BE2C (cell line): ENCODE results near the gene KCNK13. TPM values are rescaled to one million over a fixed set of nuclear protein-coding genes. Genes with fewer than 3 reads are reported as not detected.
"Not testable (repeated sequence)": the region's sequence is repeated elsewhere in the genome, so short reads cannot be mapped to it uniquely, and the experiment has no call there.

Experiments used
- DNase-seq: peaks from one replicate; pipeline ENCODE4 v3.0.0-alpha.2; 2020
- H3K27me3 ChIP-seq: fragments of 250-450 bp; sonication (Bioruptor Pico); 2 replicates; pipeline ENCODE4 v1.5.1; 2020; ENCODE audit warnings: mild to moderate bottlenecking
- H3K36me3 ChIP-seq: fragments of 250-450 bp; sonication (Bioruptor Pico); 2 replicates; pipeline ENCODE4 v1.5.1; 2020; ENCODE audit warnings: mild to moderate bottlenecking
- H3K4me1 ChIP-seq: fragments of 250-450 bp; sonication (Bioruptor Pico); 2 replicates; pipeline ENCODE4 v1.5.1; 2020
- H3K4me3 ChIP-seq: 2 replicates; pipeline ENCODE4 v1.5.1; 2011; ENCODE audit warnings: low read depth, low read length
- H3K9me3 ChIP-seq: fragments of 250-450 bp; sonication (Bioruptor Pico); 2 replicates; pipeline ENCODE4 v1.5.1; 2020
- polyA plus RNA-seq: library from polyadenylated mRNA; unstranded; fragments of >200 nt; gene quantifications from one replicate; pipeline ENCODE4 v1.2.1, GENCODE V29; 2012; ENCODE audit warnings: low read depth, missing spikeins; ENCODE audit not compliant: insufficient read length, insufficient read depth
- TF ChIP-seq, protein P1 (sequence below): IDR thresholded peaks from 2 replicates; pipeline ENCODE4 v1.5.1; 2012; ENCODE audit warnings: mild to moderate bottlenecking, low read depth, low read length

Gene KCNK13
- polyA plus RNA-seq = not detected

DNA sequence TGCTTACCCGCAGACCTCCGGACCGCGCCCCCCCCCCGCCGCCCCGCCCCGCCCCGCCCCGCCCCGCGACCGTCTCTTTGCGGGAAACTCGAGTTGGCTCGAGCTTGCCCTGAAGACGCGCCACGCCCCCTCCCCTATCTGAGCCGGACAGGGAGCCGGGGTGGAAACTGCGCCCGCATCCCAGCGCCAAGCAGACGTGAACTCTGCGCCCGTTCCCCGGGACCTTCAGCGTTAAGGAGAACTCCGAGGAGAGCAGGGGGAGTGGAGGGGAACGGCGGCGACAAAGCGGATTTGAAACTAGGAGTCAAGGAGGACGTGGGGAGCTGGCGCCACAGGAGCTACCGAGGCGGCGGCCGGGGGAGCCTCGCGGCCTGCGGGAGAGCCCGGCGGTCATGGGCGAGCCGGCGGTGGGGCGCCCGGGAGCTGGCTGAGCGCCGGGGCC, at the start of gene KCNK13:
TSS of gene KCNK13 (plus strand) at position 310 of the 442 bp plus-strand sequence. CDS start 212 bp downstream, outside the sequence.
- Histone ChIP-seq H3K27me3 (peaks cover 40% of the 10 kb centered on the region), H3K4me3 (peak within 1 kb of the TSS; percentile 47), H3K36me3 (no peaks in the 10 kb centered on the region), H3K9me3 (no peaks in the 10 kb centered on the region; the same call in 1 of the 2 replicates), H3K4me1 (peaks cover 4% of the 10 kb centered on the region; the same call in 1 of the 2 replicates)
- TF ChIP-seq, protein P1, sequence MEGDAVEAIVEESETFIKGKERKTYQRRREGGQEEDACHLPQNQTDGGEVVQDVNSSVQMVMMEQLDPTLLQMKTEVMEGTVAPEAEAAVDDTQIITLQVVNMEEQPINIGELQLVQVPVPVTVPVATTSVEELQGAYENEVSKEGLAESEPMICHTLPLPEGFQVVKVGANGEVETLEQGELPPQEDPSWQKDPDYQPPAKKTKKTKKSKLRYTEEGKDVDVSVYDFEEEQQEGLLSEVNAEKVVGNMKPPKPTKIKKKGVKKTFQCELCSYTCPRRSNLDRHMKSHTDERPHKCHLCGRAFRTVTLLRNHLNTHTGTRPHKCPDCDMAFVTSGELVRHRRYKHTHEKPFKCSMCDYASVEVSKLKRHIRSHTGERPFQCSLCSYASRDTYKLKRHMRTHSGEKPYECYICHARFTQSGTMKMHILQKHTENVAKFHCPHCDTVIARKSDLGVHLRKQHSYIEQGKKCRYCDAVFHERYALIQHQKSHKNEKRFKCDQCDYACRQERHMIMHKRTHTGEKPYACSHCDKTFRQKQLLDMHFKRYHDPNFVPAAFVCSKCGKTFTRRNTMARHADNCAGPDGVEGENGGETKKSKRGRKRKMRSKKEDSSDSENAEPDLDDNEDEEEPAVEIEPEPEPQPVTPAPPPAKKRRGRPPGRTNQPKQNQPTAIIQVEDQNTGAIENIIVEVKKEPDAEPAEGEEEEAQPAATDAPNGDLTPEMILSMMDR = no peak
- peak; percentile 35 for DNase-seq

DNA sequence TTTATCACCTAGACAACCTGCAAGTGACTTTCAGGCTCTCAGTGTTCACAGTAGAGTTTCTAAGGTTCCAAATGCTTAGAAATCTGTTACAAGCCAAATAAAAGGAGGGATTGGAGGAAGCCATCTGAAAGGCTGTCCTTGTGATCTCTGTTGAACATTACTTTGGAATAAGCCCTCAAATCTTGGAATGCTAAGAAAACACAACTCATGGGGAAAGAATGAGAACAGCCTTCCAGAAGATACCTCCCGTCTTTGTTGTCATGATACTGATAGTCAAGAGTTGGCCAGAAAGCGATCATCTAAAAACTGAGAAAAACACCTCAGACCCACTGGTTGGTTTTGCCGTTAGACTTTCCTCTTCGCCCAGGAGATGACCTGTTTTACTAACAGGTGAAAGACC, 44.4 kb upstream of the KCNK13 start:
- H3K4me1 ChIP-seq = no peaks in the 10 kb centered on the region
- TF ChIP-seq, protein P1 = no peak
- peaks cover 22% of the 10 kb centered on the region for H3K36me3 ChIP-seq
- no peaks in the 10 kb centered on the region for H3K27me3 ChIP-seq
- DNase-seq = no peak
- H3K4me3 ChIP-seq = no peak overlapping the region
- H3K9me3 ChIP-seq = no peaks in the 10 kb centered on the region

DNA sequence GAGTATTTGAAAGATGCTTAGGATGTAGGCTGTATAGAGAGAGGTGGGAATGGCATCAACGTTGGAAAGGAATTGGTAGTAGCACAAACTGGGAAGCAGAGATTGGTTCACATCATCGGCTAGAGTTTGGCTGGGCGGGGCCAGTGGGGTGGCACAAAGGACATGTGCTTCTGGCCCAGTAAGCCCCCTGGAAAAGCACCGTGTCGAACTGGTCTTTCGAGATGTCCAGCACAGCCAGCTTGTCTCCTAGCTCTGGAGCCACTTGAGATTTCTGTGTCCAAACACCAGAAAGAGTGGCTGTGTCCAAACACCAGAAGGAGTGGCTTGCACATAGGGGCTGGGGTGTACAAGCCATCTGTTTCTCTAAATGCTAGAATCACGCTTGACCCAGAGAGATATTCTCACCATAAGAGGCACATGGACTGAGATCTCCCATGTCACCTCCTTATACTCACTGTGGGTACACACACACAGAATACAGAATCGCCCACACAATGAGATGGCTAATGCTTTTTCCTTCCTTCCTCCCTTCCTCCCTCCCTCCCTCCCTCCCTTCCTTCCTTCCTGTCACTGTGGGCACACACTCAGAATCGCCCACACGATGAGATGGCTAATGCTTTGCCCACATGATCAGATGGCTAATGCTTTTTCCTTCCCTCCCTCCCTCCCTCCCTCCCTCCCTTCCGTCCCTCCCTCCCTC, 41.8 kb upstream of the KCNK13 start:
- Histone ChIP-seq H3K9me3 (no peaks in the 10 kb centered on the region), H3K4me3 (no peak overlapping the region), H3K36me3 (peaks cover 23% of the 10 kb centered on the region), H3K27me3 (no peaks in the 10 kb centered on the region), H3K4me1 (no peaks in the 10 kb centered on the region)
- no peak for DNase-seq
- TF ChIP-seq, protein P1 = no peak

DNA sequence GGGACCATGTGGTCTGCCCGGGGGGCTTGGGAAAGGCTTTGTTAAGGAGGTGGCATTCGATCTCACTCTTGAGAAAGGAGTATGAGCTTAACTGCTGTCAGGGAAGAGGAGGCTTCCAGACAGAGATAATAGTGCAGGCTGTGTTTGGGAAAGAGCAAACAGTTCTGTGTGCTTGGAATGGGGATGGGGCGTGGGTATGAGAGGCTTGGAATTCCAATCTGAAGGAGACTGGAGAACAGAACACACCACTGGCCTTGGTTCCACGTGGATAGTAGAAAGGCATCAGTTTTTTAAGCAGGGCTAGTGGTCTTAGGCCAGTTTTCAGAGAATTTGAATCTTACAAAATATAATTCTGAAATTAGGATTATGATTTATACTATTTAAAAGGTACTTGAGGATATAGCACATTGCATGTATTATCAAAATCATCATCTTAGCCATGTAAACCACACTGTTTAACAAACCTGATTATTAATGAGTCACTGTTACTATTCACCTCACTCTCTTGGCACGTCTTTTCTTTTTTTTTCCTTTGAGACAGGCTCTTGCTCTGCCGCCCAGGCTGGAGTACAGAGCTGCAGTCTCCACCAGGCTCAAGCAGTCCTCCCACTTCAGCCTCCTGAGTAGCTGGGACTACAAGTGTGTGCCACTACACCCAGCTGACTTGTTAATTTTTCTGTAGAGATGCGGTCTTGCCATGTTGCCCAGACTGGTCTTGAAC, 38.5 kb upstream of the KCNK13 start:
- H3K27me3 ChIP-seq = no peaks in the 10 kb centered on the region
- TF ChIP-seq, protein P1 = no peak
- H3K4me3 ChIP-seq = no peak overlapping the region
- DNase-seq = no peak
- H3K4me1 ChIP-seq = no peaks in the 10 kb centered on the region
- H3K36me3 ChIP-seq = peaks cover 16% of the 10 kb centered on the region
- H3K9me3 ChIP-seq = no peaks in the 10 kb centered on the region

DNA sequence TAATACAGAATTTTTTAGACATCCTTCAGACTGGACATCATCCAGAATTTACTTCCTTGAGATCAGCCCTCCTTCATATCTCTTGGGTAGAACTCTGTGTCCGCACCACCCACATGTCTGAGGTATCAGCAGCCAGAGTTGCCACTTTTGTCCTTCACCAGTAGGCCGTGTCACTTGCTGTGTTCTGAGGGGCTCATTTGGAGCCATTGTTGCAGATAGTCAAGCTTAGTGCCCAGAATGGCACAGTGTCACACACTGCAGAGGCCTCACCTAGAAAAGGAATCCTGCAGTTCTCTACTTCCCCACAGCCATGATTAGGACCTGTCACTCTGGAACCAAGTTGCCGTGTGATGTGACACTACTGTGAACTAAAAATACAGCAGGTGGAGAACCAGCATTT, 36.9 kb upstream of the KCNK13 start:
- TF ChIP-seq, protein P1 = no peak
- Histone ChIP-seq H3K9me3 (no peaks in the 10 kb centered on the region), H3K4me3 (no peak overlapping the region), H3K27me3 (no peaks in the 10 kb centered on the region), H3K36me3 (peaks cover 16% of the 10 kb centered on the region), H3K4me1 (no peaks in the 10 kb centered on the region)
- no peak for DNase-seq

DNA sequence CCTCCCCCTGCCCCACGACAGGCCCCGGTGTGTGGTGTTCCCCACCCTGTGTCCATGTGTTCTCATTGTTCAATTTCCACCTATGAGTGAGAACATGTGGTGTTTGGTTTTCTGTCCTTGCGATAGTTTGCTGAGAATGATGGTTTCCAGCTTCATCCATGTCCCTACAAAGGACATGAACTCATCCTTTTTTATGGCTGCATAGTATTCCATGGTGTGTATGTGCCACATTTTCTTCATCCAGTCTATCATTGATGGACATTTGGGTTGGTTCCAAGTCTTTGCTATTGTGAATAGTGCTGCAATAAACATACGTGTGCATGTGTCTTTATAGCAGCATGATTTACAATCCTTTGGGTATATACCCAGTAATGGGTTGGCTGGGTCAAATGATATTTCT, 35.2 kb upstream of the KCNK13 start:
- DNase-seq, H3K27me3 ChIP-seq, H3K4me1 ChIP-seq, H3K36me3 ChIP-seq, H3K9me3 ChIP-seq, H3K4me3 ChIP-seq: not testable (repeated sequence)
